ENCODE measurements around the gene PIP5KL1.

- TF ChIP-seq CTCF (IDR thresholded peaks at IDR 0.05; ENCODE audit: low read length) (no peak), EZH2 (IDR thresholded peaks at IDR 0.05; ENCODE audit: borderline replicate concordance, low read length) (no peak)
These were observed 23.4 kb upstream of the PIP5KL1 start for GRCh38 chr9:127953768-127954505.
